Measurements from ENCODE around the gene GLIPR2. TPM values are rescaled to one million over a fixed set of nuclear protein-coding genes. Genes with fewer than 3 reads are reported as not detected.

The GLIPR2 gene
- polyA plus RNA-seq, 1 of the 3 experiments (the other 2 are of a cell fraction), result 38.3 TPM

- Histone ChIP-seq H3K9me2 (no peaks in the 10 kb centered on the region), H4K20me1 (ENCODE audit: insufficient read depth) (peaks cover 8% of the 10 kb centered on the region), H3K4me2 (0 out of 2 replicates have a peak overlapping the region, but pooled peaks have one; percentile 98), H3K9me3 (no peaks in the 10 kb centered on the region), H3K79me2 (ENCODE audit: insufficient read depth) (peaks cover 50% of the 10 kb centered on the region), H3K27me3 (ENCODE audit: insufficient read depth) (no peaks in the 10 kb centered on the region), H3K9ac (no peak overlapping the region), H3K36me3 (replicated peaks in 1 of 2; ENCODE audit: control insufficient read depth in 1 of 2, insufficient read depth in 2 of 2, low read length in 1 of 2) (no peaks in the 10 kb centered on the region), H3K4me3 (ENCODE audit: low read depth in 2 of 2, low read length in 1 of 2) (no peak overlapping the region), H3K27ac (ENCODE audit: low read depth in 2 of 2, low read length in 1 of 2) (no peak overlapping the region), H2AFZ (ENCODE audit: low read depth) (no peak overlapping the region), H3K4me1 (ENCODE audit: control insufficient read depth in 1 of 2, insufficient read depth in 2 of 2, low read depth in 1 of 2, low read length in 1 of 2) (peaks cover 0 to 21% of the 10 kb centered on the region in 2 experiments; a peak in 3 of 4 replicates), H3F3A (replicated peaks; ENCODE audit: insufficient read depth) (no peaks in the 10 kb centered on the region)
- TF ChIP-seq RAD21 (IDR thresholded peaks at IDR 0.05; ENCODE audit: low read length) (no peak), MEF2A (IDR thresholded peaks at IDR 0.05; ENCODE audit: borderline replicate concordance, low read depth) (no peak), MAX (IDR thresholded peaks at IDR 0.05; ENCODE audit: low read depth) (no peak), SIN3A (IDR thresholded peaks at IDR 0.05; ENCODE audit: borderline replicate concordance, low read depth, low read length) (no peak), CHD2 (IDR thresholded peaks at IDR 0.05; ENCODE audit: low read length, partially characterized antibody) (no peak), FOSL2 (IDR thresholded peaks at IDR 0.05; ENCODE audit: borderline replicate concordance, low read depth) (no peak), USF2 (IDR thresholded peaks at IDR 0.05; ENCODE audit: borderline replicate concordance, low read depth, low read length) (no peak), RXRA (IDR thresholded peaks at IDR 0.05; ENCODE audit: borderline replicate concordance, low read depth) (no peak), IRF3 (IDR thresholded peaks at IDR 0.05; ENCODE audit: low read depth, low read length) (no peak), RCOR1 (IDR thresholded peaks at IDR 0.05; ENCODE audit: low read length) (no peak), MXI1 (IDR thresholded peaks at IDR 0.05; ENCODE audit: low read depth, low read length) (no peak), TCF12 (IDR thresholded peaks at IDR 0.05) (no peak), ELF1 (IDR thresholded peaks at IDR 0.05) (no peak), POLR2AphosphoS5 (IDR thresholded peaks at IDR 0.05; ENCODE audit: low read depth, low read length) (no peak), TAF1 (IDR thresholded peaks at IDR 0.05; ENCODE audit: borderline replicate concordance, low read depth, low read length) (no peak), EP300 (IDR thresholded peaks at IDR 0.05; ENCODE audit: borderline replicate concordance in 1 of 2, low read depth in 1 of 2, low read length in 1 of 2) (no peak)
- CTCF ChIA-PET, result interaction anchor here (2.8 to 8.1 kb wide), 2 partner anchors 28 to 36 kb away, joined by 27 to 113 read pairs; partner anchors contain the start of gene CCIN
- 97% methylated on average over 5 of the region's 5 CpGs for WGBS (ENCODE audit: low lambda C conversion rate)
- POLR2A ChIA-PET, result interaction anchor here (2.9 kb wide), 1 partner anchor 25 kb away, joined by 12 read pairs; no protein-coding TSS in a partner anchor
- no peak for DNase-seq
Measured at GRCh38 chr9:36138901-36139300, 2.4 kb downstream of the GLIPR2 start.

All from SK-N-SH (cell line).